ENCODE results near the gene APBB1IP.
"Not testable (repeated sequence)": the region's sequence is repeated elsewhere in the genome, so short reads cannot be mapped to it uniquely, and the experiment has no call there.

Gene APBB1IP, protein sequence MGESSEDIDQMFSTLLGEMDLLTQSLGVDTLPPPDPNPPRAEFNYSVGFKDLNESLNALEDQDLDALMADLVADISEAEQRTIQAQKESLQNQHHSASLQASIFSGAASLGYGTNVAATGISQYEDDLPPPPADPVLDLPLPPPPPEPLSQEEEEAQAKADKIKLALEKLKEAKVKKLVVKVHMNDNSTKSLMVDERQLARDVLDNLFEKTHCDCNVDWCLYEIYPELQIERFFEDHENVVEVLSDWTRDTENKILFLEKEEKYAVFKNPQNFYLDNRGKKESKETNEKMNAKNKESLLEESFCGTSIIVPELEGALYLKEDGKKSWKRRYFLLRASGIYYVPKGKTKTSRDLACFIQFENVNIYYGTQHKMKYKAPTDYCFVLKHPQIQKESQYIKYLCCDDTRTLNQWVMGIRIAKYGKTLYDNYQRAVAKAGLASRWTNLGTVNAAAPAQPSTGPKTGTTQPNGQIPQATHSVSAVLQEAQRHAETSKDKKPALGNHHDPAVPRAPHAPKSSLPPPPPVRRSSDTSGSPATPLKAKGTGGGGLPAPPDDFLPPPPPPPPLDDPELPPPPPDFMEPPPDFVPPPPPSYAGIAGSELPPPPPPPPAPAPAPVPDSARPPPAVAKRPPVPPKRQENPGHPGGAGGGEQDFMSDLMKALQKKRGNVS

DNA sequence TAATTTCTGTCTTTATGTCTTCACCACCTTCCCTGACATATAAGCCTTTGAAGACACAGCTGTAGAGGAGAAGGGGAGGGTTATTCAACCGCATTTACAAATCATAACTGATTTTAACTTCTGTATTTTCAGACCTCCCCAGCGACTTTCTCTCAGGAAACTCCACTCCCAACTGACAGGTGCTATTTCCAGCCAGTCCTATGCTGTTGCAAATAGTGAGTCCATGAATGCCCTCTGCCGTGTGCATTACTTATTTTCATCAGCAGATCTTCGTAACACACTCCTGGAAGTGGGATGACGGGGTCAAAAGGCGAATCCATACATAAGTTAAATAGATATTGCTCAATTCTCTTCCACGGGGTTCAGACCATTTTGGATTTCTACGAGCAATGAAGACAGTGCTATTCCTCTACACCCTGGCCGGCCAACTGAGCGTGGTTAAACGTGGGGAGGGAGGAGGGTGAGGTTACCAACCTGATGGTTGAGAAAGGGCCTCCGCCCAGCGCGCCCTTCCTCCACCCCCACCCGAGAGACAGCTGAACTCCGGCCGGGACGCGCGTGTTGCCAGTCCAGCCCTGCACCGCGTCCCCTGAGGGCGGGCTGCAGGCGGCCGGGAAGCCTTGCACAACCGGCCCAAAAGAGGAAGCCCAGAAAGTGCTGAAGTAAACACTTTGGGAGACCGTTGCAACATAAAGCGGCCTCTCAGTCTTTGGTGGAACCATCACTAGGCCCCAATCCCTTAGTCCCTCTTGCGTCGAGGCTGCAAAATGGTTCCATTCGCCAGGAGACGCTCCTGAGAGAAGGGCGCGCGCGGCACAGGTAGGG is at the start of gene APBB1IP:
APBB1IP (plus strand) TSS at position 705 of the 825 bp plus-strand sequence. CDS start 53,986 bp downstream, outside the sequence.
- no peak for DNase-seq (ENCODE audit: low read depth in 2 of 2)

DNA sequence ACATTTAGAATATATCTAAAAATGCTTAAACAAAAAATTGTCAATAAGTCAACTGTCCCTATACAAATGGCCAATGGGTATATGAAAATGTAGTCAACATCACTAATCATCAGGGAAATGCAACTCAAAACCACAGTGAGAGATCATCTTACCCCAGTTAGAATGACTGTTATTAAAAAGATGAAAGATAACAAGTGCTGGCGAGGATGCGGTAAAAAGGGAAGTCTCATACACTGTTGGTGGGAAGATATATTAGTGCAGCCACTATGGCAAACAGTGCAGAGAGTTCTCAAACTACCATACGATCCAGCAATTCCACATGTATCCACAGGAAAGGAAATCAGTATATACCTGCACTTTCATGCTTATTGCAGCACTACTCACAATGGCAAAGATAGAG is 48.6 kb upstream of the APBB1IP start:
- DNase-seq (ENCODE audit: low read depth in 2 of 2), result no peak

DNA sequence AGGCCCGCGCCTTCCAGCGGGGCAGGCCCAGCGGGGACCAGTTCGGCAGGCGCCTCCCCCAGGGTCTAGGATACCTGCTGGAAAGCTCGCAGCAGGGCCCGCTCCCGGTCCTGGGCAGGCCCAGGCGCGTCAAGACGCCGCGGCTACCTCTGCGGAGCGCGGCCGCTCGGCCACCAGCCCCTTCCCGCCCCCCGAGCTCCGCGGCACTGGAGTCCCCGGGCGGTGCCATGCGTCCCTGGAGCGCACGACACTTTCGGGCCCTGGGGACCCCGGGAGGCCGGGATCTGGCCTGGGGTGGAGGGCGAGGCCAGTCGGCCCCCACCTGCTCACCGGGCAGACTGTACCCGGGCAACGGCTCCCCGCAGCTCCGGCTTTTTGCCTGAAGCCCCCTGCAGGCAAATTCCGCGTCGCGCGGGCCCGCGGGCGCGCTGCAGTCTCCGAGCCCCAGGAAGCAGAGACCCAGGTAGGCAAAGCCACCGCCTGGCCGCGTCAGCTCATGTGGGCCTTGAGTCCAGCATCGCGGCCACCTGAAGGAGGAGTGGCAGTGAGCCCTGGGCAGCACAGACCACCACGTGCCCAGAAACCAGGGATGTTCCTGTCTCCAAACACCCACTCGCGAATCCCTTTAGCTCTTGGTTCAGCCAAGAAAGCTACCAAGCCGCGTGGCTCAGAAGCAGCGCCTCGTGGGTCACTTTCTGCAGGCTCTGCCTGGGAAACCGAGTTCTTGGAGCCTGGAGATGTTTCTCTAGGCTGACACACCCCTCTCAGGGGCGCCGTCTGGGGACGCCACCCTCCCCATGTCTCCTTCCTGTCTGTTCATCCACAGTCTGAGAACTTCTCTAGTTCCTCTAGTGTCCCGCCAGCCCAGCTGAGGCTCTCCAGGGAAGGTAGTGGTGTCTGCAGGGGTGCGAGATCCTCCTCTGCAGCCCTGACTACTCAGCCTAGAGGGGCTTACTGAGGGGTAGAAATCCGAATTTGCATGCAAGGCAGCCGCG is 46.1 kb upstream of the APBB1IP start:
- no peak for DNase-seq (ENCODE audit: low read depth in 2 of 2)

DNA sequence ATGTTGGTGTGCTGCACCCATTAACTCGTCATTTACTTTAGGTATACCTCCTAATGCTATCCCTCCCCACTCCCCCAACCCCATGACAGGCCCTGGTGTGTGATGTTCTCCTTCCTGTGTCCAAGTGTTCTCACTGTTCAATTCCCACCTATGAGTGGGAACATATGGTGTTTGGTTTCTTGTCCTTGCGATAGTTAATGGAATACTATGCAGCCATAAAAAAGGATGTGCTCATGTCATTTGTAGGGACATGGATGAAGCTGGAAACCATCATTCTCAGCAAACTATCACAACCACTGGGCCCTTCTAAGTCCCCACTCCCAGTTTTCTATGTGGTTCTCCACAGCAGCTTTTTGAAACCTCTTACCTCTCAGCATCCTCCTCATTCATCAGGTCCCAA is 39.8 kb upstream of the APBB1IP start:
- not testable (repeated sequence) for DNase-seq (ENCODE audit: low read depth in 2 of 2)

DNA sequence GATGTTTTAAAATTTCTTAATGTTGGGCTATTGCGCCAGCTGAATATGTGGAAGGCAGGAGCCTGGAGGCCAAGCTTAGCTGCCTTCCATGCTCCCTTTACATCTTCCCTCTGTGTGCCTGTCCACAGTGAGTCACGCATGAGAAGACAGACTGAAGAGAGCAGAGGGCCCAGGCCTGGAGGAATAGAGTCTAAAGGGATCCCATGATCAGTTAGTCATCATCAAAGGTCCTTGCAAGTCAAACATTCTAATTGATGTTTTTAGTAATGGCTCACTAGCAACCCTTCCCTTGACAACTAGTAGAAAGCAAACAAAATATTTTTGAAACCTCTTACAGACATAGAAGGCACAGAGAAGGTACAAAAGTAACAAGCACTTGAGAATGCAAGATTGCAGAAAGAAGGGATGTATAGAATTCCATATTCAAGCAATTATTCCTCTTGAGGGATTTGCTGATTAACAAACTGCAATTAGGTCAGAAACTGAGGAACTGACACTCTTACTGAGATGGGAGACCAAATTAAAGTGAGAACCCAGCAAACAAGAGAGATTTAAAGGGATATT is 30.7 kb upstream of the APBB1IP start:
- DNase-seq (ENCODE audit: low read depth in 2 of 2), result no peak

DNA sequence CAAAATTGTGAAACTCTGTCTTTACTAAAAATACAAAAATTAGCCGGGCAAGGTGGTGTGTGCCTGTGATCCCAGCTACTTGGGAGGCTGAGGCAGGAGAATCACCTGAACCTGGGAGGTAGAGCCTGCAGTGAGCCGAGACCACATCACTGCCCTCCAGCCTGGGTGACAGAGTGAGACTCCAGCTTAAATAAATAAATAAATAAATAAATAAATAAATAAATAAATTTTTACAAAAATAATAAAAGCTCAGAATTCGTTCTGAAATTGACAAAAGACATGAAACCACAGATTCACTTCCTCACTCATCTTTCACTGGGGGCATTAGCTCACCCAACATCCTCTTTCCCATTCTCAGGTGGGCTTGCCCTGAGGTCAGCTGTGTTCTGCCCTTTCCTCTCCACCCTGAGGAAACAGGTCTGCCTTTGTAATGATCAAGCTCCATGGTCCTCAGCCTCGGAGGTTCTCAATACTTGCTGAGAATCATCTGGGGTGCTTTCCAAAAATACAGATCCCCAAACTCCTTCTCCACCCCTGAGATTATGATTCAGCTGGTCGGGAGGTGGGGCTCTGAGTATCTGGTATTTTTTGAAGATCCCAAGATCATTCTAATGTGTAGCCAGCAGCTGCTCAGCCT is 29.2 kb upstream of the APBB1IP start:
- DNase-seq (ENCODE audit: low read depth in 2 of 2), result no peak

DNA sequence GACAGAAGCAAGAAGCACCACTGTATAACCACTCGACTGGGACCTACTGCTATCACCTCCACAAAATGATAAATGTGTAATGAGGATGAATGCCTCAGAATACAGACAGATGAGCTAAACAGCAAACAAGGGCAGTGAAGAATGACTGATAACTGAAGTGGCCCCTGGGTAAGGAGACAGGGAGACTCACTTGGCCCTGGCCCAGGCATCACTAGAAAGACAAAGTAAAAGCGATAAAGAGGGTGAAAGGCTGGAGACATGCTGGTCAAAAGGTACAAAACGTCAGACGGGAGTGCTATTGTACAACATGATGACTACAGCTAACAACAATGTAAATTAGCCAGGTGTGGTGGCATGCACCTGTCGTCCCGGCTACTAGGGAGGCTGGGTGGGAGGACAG is 27.8 kb upstream of the APBB1IP start:
- DNase-seq (ENCODE audit: low read depth in 2 of 2), result no peak

DNA sequence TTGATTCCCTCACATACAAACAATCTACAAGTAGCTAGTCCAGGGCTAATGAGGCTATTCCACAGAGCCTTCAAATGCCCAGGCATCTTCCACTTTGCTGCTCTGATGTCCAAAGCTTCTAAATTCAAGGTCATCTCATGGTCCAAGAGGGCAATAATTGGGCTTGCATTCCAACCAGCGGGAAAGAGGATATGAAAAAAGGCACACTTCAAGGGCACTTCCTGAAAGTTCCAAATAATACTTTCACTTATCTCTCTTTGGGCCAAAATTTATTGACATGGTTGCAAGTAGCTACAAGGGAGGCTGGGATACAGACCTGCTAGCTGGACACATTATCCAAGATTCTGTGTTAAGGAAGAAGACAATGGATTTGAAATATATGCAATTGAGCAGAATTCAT is 25.2 kb upstream of the APBB1IP start:
- DNase-seq (ENCODE audit: low read depth in 2 of 2), result no peak

DNA sequence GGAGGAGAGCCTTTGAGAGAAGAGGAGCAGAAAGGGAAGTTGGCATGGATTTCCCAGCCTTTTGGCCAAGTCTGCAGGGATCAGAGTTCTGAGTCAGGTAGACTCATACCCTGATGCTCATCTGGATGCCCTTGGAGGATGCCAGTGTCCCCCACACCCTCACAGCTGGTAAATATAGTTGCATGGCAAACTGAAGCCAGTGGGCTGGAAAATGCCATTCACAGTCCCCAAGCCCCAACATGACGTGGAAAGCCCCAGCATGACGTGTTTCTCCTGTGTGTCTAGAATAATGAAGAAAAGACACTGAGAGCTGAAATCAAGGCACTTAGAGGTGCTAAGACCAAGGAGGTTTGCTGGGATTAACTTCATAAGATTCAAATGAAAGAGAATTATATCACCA is 24.8 kb upstream of the APBB1IP start:
- no peak for DNase-seq (ENCODE audit: low read depth in 2 of 2)

DNA sequence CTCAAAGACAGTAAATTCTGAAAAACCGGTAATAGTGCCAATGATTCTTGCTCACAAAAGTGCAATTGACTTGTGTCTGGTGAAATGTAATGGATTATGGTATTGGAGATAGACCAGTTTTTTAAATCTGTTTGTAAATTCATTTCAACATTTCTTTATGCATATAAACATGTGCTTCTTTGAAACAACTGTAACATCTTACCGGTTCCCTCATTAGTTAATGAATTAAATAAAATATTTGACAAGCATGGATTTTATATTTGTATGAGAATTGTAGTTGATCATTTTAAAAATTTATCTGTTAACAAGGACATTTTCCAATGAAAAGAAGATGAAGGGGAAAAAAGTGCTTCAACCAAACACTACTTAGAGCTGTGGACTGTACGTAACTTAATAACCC is 21.0 kb upstream of the APBB1IP start:
- no peak for DNase-seq (ENCODE audit: low read depth in 2 of 2)

DNA sequence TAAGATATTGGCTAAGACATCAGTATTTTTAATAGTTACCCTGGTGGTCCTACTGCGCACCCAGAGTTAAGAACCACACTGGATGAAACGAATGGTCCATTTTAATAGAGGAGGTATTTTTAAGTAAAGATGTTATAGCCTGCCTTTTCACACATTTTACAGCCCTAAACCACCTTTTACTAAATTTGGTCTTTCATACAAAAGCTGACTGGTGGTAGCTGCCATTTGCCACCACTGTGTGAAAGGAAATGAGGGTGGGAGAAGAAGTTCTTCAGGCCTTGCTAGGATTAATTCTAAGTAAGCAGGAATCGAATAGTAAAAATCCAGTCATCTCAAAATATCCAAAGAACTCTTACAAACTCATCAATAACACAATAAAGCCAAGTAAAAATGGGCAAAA is 15.2 kb upstream of the APBB1IP start:
- no peak for DNase-seq (ENCODE audit: low read depth in 2 of 2)

DNA sequence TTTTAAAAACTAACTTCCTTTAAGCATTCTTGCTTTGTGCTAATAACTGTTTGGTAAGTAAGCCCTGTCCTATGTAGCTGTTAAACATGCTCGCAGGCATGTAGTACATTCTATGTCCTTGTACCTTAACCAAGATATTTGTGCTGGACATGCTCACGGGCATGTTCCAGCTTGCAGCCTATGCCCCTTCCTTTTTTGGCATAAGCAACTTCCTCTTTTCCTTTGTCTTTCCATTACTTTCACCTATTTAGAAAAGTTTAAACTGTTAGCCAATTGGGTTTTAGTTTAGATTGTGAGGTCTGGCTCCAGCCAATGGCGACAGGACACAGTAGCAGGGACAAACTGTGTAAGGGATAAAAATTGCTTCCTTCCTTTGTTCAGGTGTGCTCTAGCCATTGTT is 14.4 kb upstream of the APBB1IP start:
- no peak for DNase-seq (ENCODE audit: low read depth in 2 of 2)

DNA sequence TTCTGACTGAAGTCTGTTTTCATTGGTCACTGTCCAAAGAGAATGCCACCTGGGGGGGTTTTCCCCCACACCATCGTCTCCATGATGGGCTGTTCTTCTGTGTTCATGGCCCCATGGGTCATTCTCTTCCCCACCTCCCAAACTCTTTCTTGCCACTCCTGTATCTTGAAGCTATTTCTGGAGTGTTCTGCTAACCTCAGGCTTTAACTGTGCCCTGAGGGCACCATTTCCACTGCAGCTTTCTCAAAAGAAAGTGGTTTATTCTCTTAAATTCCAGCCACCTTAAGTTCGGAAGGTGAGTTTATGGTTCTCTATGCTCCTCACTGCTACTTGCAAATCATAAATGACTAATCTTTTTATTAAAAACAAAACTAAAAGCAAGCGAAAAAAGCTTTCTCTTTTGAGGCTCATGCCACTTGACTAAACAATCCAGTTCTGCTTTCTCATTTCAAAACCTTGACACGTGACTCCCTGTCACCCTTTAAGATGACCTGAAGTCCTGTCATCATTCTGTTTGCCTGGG is 7.4 kb upstream of the APBB1IP start:
- no peak for DNase-seq (ENCODE audit: low read depth in 2 of 2)

DNA sequence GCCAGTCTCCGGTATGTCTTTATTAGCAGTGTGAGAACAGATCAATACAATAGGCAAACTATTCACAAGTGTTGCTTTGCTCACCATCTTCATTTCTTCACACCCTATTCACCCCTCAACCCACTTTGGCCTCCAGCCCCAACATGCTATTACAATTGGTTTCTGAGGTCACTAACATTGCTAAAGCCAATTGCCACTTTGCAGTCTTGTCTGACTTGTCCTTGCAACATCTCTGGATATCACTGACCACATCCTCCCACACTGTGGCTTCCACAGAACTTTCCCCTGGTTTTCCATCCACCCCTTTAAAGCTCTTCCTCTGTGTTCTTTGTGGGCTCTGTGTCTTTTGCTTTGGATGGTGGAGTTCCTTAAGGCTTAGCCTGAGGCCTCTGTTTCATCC is 5.2 kb upstream of the APBB1IP start:
- DNase-seq (ENCODE audit: low read depth in 2 of 2), result no peak

DNA sequence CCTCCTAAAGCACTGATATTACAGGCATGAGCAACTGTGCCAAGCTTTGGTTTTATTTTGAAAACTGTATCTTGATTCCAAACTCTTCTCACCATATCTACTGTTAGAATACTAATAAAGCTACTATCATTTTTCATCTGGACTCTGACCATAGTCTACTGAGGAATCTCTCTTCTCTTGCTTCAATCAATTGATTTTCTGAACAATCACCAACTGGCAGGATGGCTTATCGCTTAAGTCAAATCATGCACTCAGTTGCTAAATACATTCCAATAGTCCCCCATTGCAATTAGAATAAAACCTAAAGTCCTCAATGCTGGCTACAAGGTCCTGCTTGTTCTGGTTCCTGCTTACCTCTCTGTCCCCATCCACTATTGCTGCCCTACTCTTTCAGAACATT is 2.3 kb upstream of the APBB1IP start:
- no peak for DNase-seq (ENCODE audit: low read depth in 2 of 2)

DNA sequence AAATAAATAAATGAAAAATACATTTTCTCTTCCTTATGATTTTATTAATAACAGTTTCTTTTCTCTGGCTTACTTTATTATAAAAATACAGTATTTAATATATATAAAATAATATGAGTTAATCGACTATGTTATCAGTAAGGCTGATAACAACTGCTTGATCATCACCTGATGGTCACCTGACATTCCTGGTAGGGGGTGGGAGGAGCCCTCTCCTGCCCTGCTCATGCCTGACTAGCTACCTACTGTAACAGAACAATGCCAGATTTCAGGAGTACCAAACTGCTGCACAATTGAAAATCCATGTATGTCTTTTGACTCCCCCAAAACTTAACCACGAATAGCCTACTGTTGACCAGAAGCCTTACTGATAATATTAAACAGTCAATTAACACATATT is 1.3 kb upstream of the APBB1IP start:
- DNase-seq (ENCODE audit: low read depth in 2 of 2), result no peak

DNA sequence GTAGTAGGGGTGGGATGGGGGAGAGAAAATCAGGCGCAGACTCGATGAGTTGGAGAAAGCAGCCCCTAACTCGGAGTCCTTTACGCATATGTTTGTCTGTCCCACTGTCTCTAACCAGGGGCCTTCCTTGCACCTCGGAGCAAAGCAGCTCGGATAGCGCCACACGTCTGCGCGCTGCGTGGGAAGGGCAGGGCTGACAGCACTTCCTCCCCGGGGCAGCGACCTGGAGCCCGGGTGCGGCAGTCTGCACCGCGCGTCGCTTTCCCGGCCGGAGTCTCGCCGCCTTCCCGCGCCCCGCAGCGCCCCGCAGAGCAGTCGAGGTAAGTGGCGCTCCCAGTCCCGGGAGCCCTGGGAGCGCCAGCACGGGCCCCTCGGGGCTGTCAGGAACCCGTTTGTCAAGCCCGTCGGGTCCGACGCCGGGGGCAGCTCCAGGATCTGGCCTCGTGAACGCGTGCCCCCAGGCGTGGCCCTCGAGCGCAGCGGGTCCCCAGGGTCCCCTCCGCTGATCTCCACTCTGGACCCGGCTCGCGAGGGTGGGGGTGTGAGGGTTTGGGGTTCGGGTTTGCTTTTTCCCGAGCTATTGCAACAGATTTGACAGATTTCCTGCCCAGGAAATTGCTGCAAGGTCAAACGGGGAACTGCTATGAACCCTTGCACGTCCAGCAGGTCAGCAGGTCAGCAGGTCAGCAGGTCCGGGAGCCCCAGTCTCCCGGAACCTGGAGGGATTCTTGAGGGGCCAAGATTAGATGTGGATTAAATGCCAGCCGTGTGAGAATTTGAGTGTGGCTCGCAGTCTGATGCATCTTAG is 597 bp downstream of the APBB1IP start:
- DNase-seq (ENCODE audit: low read depth in 2 of 2), result peak; percentile 29 to 46

DNA sequence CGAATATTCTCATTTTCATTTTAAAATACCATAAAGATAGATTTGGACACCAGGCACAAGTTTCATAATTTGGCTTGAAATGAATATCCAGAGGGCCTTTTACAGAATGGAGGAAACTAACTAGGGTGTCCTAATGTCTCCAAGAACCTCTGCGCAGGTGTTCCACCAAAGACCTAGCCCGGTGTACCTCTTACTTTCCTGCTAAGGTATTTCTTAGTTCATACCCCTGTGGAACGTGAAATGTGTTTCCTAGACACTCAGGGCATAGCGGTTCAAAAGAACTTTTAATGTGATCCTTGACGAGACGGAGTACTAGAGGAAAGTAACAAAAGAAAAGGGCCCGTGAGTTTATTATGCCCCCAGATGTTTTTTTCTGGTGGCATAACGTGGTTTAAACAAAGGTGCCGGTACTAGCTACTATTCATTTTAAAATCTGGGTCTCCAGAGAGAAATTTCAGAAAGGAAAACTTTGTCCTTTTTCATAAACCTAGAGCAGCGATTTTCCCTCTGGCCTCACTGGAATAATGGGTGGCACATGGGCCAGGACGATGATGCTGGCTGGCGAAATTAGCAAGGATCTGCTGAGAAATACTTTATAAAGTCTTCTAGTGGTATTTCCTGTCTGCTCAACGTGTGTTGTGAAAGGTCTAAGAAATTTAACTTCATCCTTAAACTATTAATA is 1.4 kb downstream of the APBB1IP start:
- no peak for DNase-seq (ENCODE audit: low read depth in 2 of 2)

DNA sequence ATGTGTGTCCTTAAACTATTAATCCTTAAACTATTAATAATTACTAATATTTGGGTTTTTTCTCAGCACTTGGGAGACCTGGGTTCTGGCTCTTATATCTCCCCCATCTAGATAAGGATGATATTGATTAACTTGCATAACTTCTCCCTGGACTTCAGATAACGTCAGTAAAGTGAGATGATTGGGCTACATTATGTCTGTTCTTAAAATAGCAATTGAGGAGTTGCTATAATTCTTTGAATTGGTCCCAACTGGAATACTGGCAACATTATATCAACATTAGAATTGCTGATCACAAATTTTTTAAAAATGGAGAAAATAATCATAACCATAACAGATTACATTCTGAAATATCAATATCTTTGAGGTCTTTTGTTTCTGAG is 1.9 kb downstream of the APBB1IP start:
- no peak for DNase-seq (ENCODE audit: low read depth in 2 of 2)
